ENCODE data around the gene LASP1.

Gene LASP1

GRCh38 chr17:38870259-38871165 is 654 bp downstream of the LASP1 start:
- peak; percentile 71 for DNase-seq

GRCh38 chr17:38871247-38872015 is 1.6 kb downstream of the LASP1 start:
- peak; percentile 80 for DNase-seq

GRCh38 chr17:38872027-38872511 is 2.2 kb downstream of the LASP1 start:
- DNase-seq: no peak

GRCh38 chr17:38872671-38873385 is 3.0 kb downstream of the LASP1 start:
- no peak for DNase-seq

GRCh38 chr17:38873640-38874380 is 4.0 kb downstream of the LASP1 start:
- DNase-seq: no peak

- DNase-seq: no peak
Measured at GRCh38 chr17:38874505-38875400, 4.9 kb downstream of the LASP1 start.

GRCh38 chr17:38875477-38876075 is 5.7 kb downstream of the LASP1 start:
- DNase-seq: no peak

- DNase-seq: peak; percentile 41
Measured at GRCh38 chr17:38877130-38877851, 7.4 kb downstream of the LASP1 start.

- DNase-seq: no peak
Measured at GRCh38 chr17:38879878-38880665, 10.2 kb downstream of the LASP1 start.

- no peak for DNase-seq
Measured at GRCh38 chr17:38881600-38882191, 11.8 kb downstream of the LASP1 start.

GRCh38 chr17:38882870-38883269 is 13.0 kb downstream of the LASP1 start:
- DNase-seq: no peak

GRCh38 chr17:38883592-38884526 is 14.0 kb downstream of the LASP1 start:
- no peak for DNase-seq

- no peak for DNase-seq
Measured at GRCh38 chr17:38885044-38885727, 15.3 kb downstream of the LASP1 start.

- DNase-seq: no peak
Measured at GRCh38 chr17:38885728-38886642, 16.1 kb downstream of the LASP1 start.

GRCh38 chr17:38886643-38887010 is 16.8 kb downstream of the LASP1 start:
- no peak for DNase-seq

- no peak for DNase-seq
Measured at GRCh38 chr17:38888842-38889241, 19.0 kb downstream of the LASP1 start.
